T-helper 1 cell (primary cell): ENCODE measurements around the gene DCAF10.
"Not testable (repeated sequence)": the region's sequence is repeated elsewhere in the genome, so short reads cannot be mapped to it uniquely, and the experiment has no call there.

Source experiments
- DNase-seq, 5 donors: peaks; one replicate each; pipeline ENCODE4 v3.0.0-alpha.2; 2012 to 2020
- total RNA-seq, 4 donors: gene quantifications; one replicate each; lab custom pipeline; 2026; lab: John Stamatoyannopoulos, UW

The DCAF10 gene
- 23.0 to 43.0 (median 30.1) reads per million in 4 donors for total RNA-seq

- peak; percentile 69 to 86 (median 80) for DNase-seq
These were observed at the start of gene DCAF10 for GRCh38 chr9:37800631-37801286. DCAF10 (plus strand) TSS chr9:37800797; CDS start chr9:37800867, 70 bp downstream.

- no peak for DNase-seq
These were observed 49.4 kb upstream of the DCAF10 start for GRCh38 chr9:37751186-37751585.

- not testable (repeated sequence) for DNase-seq
These were observed 48.9 kb upstream of the DCAF10 start for GRCh38 chr9:37751704-37752103.

- not testable (repeated sequence) for DNase-seq
These were observed 48.5 kb upstream of the DCAF10 start for GRCh38 chr9:37752112-37752511.

- DNase-seq, result no peak
These were observed 47.7 kb upstream of the DCAF10 start for GRCh38 chr9:37752642-37753488.

GRCh38 chr9:37753489-37754190 lies 47.0 kb upstream of the DCAF10 start, which contains the start of gene TRMT10B:
TRMT10B (plus strand) TSS chr9:37753805; CDS start chr9:37761932, 8,127 bp downstream.
- peak; percentile 24 to 75 (median 59) for DNase-seq

GRCh38 chr9:37758747-37759146 lies 41.9 kb upstream of the DCAF10 start:
- no peak for DNase-seq

GRCh38 chr9:37760416-37761161 lies 40.0 kb upstream of the DCAF10 start:
- DNase-seq, result no peak

GRCh38 chr9:37761511-37761910 lies 39.1 kb upstream of the DCAF10 start:
- DNase-seq, result no peak

GRCh38 chr9:37765263-37765662 lies 35.3 kb upstream of the DCAF10 start:
- DNase-seq, result not testable (repeated sequence)

GRCh38 chr9:37769306-37769705 lies 31.3 kb upstream of the DCAF10 start:
- no peak for DNase-seq

GRCh38 chr9:37769995-37770394 lies 30.6 kb upstream of the DCAF10 start:
- DNase-seq, result no peak

GRCh38 chr9:37775216-37775919 lies 25.2 kb upstream of the DCAF10 start:
- DNase-seq, result no peak

GRCh38 chr9:37776328-37776727 lies 24.3 kb upstream of the DCAF10 start:
- no peak for DNase-seq

GRCh38 chr9:37778534-37778933 lies 22.1 kb upstream of the DCAF10 start:
- no peak for DNase-seq

- DNase-seq, result no peak
These were observed 16.3 kb upstream of the DCAF10 start for GRCh38 chr9:37784291-37784615.

GRCh38 chr9:37784616-37785483 lies 15.7 kb upstream of the DCAF10 start, which contains the start of gene EXOSC3:
EXOSC3 (minus strand) TSS chr9:37785064; CDS start chr9:37785044, 20 bp downstream.
- peak; percentile 71 to 91 (median 79) for DNase-seq

GRCh38 chr9:37787059-37787458 lies 13.5 kb upstream of the DCAF10 start:
- DNase-seq, result no peak

GRCh38 chr9:37788332-37788731 lies 12.3 kb upstream of the DCAF10 start:
- no peak for DNase-seq

- DNase-seq, result no peak
These were observed 10.5 kb upstream of the DCAF10 start for GRCh38 chr9:37790096-37790495.

- no peak for DNase-seq
These were observed 8.5 kb upstream of the DCAF10 start for GRCh38 chr9:37792122-37792521.
